Measurements from ENCODE around the gene SOX6.

- TF ChIP-seq CTCF (conservative IDR thresholded peaks at IDR 0.05 in 1 of 2, IDR thresholded peaks at IDR 0.05 in 1 of 2; ENCODE audit: low read depth in 1 of 2, low read length in 2 of 2) (no peak), EZH2 (IDR thresholded peaks at IDR 0.05; ENCODE audit: low read length, missing control alignments) (no peak)
Measured at GRCh38 chr11:16151138-16151537, 205.2 kb downstream of the SOX6 start.

Measured in fibroblast of lung (primary cell).